Epithelial cell of prostate (primary cell): Measurements from ENCODE around the gene AP5S1.
"Not testable (repeated sequence)": the region's sequence is repeated elsewhere in the genome, so short reads cannot be mapped to it uniquely, and the experiment has no call there.

Source experiments
- DNase-seq: peaks from one replicate; pipeline ENCODE4 v3.0.0-alpha.2; 2011; ENCODE audit warnings: low read depth, low spot score
- H3K27ac ChIP-seq: fragments of 450-650 bp; 2 replicates; pipeline ENCODE4 v1.5.1; 2017; ENCODE audit warnings: mild to moderate bottlenecking

AP5S1 gene

GRCh38 chr20:3840201-3840600, 19.9 kb downstream of the AP5S1 start:
- H3K27ac ChIP-seq, result not testable (repeated sequence)

GRCh38 chr20:3842348-3842930, 22.1 kb downstream of the AP5S1 start:
- no peak for DNase-seq
- no peak overlapping the region for H3K27ac ChIP-seq

More at GRCh38 chr20:3840201-3840600, 19.9 kb downstream of the AP5S1 start:
- not testable (repeated sequence) for DNase-seq

DNA sequence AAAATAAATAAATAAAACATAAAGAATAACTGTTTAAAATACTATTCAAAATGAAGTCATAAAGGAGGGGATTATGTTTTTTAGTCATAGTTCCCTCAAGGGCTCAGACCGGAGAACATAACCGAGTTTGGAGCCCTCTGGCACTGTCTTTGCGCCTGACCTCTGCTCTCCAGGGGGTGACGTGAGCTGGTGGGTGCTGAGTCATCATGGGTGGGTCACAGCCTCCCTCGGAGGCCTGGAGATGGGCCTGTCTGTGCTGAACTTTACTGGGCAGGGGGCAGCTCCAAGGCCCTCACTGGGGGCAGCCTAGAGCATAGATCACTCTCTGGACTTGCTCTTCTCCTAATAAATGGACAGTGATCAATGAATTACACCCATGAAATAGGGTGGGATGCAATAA, 23.1 kb downstream of the AP5S1 start:
- DNase-seq, result no peak
- H3K27ac ChIP-seq, result no peak overlapping the region

- not testable (repeated sequence) for DNase-seq, H3K27ac ChIP-seq
Measured at GRCh38 chr20:3843990-3844619, 23.8 kb downstream of the AP5S1 start.

DNA sequence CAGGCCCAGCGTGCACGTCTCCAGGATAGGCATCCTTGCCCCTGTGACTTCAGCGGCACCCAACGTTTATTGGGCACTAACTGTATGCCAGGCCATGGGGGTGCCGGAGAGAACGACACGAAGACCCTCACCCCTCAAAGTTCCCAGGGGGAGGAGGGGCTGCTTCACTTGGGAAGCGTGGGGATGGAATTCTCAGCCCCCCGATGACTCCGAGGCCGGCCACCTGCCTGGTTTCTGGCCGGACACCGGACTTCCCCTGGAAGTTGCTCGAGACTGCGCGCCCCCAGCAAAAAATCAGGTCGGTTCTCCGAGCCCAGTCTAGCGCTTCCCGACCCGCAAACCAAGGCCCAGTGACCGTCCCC, 26.0 kb downstream of the AP5S1 start:
- H3K27ac ChIP-seq, result peak overlapping the region; percentile 61
- DNase-seq, result no peak

DNA sequence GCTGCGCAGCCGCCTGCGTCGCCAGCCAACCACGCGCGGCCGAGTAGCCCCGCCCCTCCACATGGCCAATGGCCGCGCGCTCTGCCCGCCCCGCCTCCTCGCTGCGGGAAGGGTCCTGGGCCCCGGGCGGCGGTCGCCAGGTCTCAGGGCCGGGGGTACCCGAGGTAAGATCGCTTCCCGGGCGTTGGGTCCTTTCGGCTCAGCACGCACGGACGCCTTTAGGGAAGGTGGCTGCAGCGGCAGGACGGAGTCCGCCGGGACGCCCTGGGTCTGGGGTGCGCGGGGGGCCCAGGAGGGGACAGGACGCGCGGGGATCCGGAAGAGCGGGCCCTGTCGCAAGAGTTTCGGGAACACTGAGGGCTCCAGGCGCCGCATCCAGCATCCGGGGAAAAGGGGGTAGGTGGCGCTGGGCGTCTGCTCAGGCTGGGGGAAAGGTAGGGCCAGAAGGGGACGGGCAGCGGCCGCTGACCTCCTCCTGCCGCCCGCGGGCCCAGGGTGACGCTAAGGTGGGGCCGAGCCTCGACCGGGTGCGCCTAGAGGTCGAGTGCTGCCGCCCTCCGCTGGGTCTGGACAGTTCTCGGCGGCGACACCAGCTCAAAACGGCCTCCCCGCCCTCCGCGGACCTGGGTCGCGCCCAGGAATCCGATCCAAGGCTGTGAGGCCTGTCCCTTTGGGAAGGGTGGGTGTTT, 26.5 kb downstream of the AP5S1 start, which contains the start of gene MAVS:
TSS of gene MAVS (plus strand) at position 95 of the 689 bp plus-strand sequence. CDS start 7,791 bp downstream, outside the sequence.
- no peak for DNase-seq

GRCh38 chr20:3847429-3847940, 27.1 kb downstream of the AP5S1 start:
- peak overlapping the region; percentile 61 for H3K27ac ChIP-seq
- DNase-seq, result no peak

More for the DNA sequence above, 26.5 kb downstream of the AP5S1 start, which contains the start of gene MAVS:
- peak within 1 kb of the TSS; percentile 61 for H3K27ac ChIP-seq

DNA sequence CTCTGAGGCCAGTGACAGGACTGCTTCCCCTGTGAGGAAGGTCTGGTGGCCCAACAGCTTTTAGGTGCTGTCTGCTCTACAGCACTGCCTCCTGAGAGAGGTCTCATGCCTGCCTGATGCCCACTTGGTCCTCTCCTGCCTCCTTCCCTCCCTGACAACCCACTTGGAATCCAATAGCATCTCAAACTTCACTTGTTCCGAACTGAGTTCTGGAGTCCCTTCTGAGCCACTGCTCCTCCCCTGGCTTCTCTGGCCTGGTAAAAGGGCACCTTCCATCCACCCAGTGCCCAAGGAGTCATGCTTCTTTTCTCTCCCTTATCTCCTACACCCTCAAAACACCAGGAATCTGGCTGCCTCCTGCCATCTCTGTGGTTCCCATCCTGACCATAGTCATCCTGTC, 28.2 kb downstream of the AP5S1 start:
- no peak overlapping the region for H3K27ac ChIP-seq
- DNase-seq, result no peak

DNA sequence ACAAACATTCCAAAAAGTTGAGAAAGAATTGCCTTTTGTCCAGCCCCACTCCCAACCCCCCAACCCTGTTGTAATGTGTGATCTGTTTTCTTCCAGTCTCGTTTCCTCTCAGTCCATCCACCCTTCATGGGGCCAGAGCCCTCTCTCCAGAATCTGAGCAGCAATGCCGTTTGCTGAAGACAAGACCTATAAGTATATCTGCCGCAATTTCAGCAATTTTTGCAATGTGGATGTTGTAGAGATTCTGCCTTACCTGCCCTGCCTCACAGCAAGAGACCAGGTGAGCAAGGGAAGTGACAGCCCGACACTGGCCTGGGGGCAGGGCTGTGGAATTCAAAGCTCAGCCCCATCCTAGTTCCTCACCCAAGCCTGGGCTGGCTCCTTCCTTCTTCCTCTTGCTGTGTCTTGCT, 34.1 kb downstream of the AP5S1 start:
- no peak for DNase-seq
- peak overlapping the region; percentile 35 for H3K27ac ChIP-seq

DNA sequence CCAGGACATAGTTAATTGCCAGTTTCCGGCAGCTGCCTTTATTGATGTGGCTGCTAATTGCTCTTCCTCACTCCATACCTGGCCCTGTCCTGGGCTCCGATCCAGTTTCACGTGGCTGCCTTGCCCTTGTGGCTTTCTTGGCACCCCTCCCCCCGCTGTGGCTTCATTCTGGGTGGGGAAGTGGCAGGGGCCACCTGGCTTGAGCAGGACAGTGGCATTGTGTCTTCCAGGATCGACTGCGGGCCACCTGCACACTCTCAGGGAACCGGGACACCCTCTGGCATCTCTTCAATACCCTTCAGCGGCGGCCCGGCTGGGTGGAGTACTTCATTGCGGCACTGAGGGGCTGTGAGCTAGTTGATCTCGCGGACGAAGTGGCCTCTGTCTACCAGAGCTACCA, 37.1 kb downstream of the AP5S1 start:
- DNase-seq, result no peak
- H3K27ac ChIP-seq, result no peak overlapping the region

DNA sequence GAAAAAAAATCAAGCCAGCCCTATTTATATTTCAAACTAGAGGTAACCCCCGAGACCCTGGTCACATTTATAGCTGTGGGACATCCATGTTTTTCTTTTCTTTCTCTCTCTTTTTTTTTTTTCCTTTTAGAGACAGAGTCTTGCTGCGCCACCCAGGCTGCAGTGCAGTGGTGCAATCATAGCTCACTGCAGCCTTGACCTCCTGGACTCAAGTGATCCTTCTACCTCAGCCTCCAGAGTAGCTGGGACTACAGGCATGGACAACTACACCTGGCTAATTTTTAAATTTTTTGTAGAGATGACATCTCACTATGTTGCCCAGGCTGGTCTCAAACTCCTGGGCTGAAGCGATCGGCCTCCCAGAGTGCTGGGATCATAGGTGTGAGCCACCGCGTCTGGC, 38.3 kb downstream of the AP5S1 start:
- H3K27ac ChIP-seq, result no peak overlapping the region
- no peak for DNase-seq

GRCh38 chr20:3861191-3861590, 40.8 kb downstream of the AP5S1 start:
- DNase-seq, result no peak
- no peak overlapping the region for H3K27ac ChIP-seq

DNA sequence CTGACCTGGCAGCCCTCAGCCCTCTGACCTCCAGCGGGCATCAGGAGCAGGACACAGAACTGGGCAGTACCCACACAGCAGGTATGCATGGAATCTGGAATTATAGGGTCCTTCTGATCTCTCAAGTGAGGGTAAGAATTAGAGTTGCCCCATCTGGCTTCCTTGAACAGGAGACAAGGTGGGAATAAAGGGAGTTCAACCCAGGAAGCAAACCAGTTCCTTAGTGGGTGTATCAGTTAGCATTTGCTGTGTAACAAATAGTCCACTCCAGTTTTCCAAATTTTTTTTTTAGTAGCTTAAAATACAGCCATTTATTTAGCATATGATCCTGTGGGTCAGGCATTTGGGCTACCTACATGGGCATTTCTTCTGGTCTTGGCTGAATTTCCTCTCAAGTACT, 42.0 kb downstream of the AP5S1 start:
- no peak for DNase-seq

GRCh38 chr20:3863317-3863716, 43.0 kb downstream of the AP5S1 start:
- H3K27ac ChIP-seq, result no peak overlapping the region
- no peak for DNase-seq

More for the DNA sequence above, 42.0 kb downstream of the AP5S1 start:
- no peak overlapping the region for H3K27ac ChIP-seq

GRCh38 chr20:3864518-3864917, 44.2 kb downstream of the AP5S1 start:
- no peak for DNase-seq
- no peak overlapping the region for H3K27ac ChIP-seq

GRCh38 chr20:3865152-3865886, 45.0 kb downstream of the AP5S1 start:
- DNase-seq, result no peak
- no peak overlapping the region for H3K27ac ChIP-seq

DNA sequence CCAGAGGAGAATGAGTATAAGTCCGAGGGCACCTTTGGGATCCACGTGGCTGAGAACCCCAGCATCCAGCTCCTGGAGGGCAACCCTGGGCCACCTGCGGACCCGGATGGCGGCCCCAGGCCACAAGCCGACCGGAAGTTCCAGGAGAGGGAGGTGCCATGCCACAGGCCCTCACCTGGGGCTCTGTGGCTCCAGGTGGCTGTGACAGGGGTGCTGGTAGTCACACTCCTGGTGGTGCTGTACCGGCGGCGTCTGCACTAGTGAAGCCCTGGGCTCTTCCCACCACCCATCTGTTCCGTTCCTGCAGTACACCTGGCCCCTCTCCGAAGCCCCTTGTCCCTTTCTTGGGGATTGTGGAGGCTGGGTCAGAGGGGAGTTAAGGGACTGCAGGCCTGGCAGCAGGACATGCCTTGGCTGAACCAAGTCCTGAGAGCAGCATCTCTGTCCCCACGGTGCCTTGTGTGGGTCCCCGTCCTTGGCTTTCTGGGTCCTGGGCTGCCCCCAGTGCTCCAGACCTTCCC, 45.6 kb downstream of the AP5S1 start:
- no peak overlapping the region for H3K27ac ChIP-seq

DNA sequence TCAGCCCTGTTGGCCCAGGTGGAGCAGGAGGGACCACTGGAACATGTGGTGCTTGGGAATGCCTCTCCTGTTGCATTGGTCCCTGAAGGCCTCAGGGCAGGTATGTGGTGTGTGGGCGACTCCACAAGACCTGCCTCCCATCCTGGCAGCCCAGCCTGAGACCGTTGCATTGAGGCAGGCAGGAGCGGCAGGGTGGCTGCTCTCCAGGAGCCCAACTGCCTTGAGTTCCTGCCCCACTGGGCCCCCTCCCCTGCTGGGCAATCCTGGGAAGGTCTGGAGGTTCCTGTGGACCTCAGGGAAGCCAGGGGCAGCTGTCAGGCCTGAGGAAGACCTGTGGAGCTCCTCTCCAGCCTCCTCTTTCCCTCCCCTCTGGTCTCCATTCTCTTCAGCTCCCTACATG, 46.1 kb downstream of the AP5S1 start:
- no peak for DNase-seq
- H3K27ac ChIP-seq, result no peak overlapping the region

More for the DNA sequence above, 45.6 kb downstream of the AP5S1 start:
- no peak for DNase-seq

DNA sequence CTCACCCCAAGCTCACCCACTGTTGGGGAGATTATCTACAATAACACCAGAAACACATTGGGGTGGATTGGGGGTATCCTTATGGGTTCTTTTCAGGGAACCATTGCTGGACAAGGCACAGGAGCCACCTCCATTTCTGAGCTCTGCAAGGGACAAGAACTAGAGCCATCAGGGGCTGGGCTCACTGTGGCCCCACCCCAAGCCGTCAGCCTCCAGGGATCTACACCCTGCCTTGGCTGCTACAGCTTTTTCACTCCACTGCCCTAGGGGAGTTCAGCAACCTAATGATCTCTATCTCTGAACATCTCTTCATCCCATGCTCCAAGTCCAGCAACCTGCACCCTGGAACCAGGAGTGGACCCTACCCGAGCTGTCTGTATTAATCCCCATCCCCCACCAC, 47.5 kb downstream of the AP5S1 start:
- H3K27ac ChIP-seq, result no peak overlapping the region
- DNase-seq, result no peak
